Lower leg skin (tissue), 3 donors: ENCODE measurements around the gene PCGF5.

ENCODE experiments used
- POLR2A ChIP-seq, 2 donors: fragments of 450-650 bp; IDR thresholded peaks; one replicate each; pipeline ENCODE4 v1.6.1; 2016 to 2017; ENCODE audit warnings: antibody characterized with exemption in 2 of 2, mild to moderate bottlenecking in 1 of 2, moderate library complexity in 1 of 2
- TF ChIP-seq, protein P1 (sequence below), 3 donors: fragments of 450-650 bp; IDR thresholded peaks; one replicate each; pipeline ENCODE4 v1.5.1; 2016; ENCODE audit warnings: antibody characterized with exemption in 3 of 3, mild to moderate bottlenecking in 3 of 3, moderate library complexity in 2 of 3

DNA sequence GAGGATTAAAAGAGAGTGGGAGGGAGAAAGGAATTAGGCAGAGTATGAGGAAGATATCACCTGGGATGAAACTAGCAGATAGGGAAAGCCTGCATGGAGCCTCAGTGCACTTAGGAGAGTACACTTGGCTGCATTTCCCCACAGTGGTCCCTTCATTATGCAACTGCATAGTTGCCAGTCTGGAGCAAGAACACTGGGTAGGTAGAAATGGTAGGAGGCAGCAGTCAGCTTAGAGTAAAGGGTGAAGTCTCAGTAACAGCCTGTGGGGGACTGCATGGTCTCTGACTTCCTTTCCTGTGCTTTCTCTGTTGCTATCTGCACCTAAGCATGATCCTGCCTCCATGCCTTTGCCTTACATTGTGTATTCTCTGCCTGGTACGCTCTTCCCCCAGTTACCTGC lies 14.0 kb upstream of the PCGF5 start:
- TF ChIP-seq POLR2A (IDR thresholded peaks at IDR 0.05) = no peak
- TF ChIP-seq, protein P1, sequence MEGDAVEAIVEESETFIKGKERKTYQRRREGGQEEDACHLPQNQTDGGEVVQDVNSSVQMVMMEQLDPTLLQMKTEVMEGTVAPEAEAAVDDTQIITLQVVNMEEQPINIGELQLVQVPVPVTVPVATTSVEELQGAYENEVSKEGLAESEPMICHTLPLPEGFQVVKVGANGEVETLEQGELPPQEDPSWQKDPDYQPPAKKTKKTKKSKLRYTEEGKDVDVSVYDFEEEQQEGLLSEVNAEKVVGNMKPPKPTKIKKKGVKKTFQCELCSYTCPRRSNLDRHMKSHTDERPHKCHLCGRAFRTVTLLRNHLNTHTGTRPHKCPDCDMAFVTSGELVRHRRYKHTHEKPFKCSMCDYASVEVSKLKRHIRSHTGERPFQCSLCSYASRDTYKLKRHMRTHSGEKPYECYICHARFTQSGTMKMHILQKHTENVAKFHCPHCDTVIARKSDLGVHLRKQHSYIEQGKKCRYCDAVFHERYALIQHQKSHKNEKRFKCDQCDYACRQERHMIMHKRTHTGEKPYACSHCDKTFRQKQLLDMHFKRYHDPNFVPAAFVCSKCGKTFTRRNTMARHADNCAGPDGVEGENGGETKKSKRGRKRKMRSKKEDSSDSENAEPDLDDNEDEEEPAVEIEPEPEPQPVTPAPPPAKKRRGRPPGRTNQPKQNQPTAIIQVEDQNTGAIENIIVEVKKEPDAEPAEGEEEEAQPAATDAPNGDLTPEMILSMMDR (IDR thresholded peaks at IDR 0.05) = no peak
